Measurements from ENCODE around the gene COMMD1.
"Not testable (repeated sequence)": the region's sequence is repeated elsewhere in the genome, so short reads cannot be mapped to it uniquely, and the experiment has no call there.

COMMD1 gene

GRCh38 chr2:61924895-61925663, 19.6 kb downstream of the COMMD1 start:
- no peak for DNase-seq

DNA sequence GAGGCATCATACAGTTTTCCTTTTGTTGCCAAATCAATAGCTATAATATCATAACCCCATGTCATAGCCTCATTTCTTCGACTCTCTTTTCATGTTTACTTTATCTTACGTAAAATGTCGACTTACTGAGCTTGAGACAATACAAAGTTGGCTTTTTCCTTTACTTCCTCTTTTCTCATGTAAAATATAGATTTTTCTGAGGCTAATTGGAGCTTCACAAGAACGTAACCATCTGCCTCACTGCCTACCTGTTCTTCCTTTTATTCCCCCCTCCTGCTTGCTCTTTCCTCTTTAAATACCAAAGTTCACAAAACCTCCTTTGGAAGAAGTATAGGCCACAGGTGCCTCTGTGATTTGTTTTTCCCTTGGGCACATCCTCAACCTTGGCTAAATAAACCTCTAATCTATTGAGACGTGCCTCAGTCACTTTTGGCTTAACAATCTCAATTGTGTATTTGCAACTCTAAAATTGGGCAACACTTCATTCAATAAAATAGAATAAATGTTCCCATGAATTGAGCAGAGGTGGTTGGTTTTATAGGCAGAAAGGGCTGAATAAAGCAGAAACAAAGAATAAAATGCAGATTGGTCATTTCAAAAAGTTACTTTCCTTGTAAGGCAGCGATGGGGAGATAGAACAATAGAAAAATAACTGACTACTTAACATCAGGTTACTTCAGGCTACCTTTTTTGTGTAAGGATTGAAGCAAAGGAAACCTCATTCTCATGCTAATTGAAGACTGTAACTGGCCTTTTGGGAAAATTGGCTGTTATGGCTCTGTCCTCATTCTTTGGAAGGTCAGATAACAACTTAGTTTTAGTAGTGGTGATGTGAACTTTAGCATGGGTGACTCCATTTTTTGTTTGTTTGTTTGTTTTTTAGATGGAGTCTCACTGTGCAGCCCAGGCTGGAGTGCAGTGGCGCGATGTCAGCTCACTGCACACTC, 21.3 kb downstream of the COMMD1 start:
- DNase-seq, result no peak

DNA sequence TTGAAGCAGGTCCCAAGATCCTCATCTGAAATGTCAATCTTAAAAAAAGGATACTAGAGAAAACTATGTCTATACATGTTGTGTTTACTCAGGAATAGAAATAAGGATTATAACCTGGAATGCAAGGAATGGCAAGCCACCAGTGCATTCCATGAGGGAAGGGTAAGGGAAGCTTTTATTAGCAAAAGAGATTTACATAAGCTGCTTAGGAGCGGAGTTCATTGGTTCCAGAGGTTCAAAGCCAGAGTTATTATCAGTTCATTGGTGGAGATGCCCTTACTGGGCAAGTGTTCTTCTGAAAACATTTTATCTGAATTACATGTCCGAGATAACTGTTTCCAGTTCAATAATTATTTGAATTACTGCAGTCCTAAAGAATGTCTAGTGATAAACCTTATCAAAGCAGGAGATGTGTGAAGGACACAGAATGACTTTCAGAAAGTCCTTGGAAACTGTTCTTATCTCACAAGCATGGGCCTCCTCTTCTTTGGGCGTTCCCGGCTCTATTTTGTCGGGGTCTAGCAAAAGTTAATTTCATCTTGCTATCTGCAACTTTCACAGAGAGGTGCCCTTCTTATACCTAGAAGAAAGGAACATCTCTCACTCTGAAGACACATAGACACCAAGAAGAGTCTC, 23.5 kb downstream of the COMMD1 start:
- no peak for DNase-seq

DNA sequence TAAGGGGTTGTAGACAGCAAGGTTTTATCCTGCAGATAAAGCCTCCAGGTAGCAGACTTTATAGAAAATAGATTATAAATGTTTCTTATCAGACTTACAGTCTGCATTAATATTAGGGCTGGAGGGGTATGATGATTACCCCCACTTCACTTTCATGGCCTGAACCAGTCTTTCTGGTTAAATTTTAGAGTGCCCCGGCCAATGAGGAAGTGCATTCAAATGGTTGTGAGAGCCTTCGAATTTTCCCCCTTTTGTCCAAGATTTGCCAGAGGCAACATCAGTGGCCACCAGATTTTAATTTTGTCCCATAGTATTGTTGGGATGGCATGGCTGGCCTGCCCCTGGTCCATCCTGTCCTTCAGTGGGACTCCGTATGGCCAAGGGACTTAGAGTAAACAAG, 31.6 kb downstream of the COMMD1 start:
- no peak for DNase-seq

DNA sequence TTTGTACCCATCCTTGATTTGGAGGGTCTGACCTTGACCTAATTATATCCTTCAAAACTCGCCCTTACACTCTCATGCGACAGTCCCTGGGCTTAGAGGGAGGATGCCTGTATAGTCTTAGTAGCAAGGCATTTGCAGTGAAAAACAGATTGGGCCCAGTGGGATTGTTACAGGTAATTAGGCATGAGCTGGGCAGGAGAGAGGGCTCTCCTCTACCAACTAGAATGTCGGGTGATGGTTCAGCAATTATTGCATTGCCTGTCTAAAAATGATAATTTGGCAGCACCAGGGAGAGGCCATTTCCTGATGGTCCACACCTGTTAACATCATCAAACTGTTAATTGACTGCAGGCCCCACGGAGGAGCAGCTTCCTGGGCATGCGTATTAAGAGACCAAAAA, 32.4 kb downstream of the COMMD1 start:
- DNase-seq, result no peak

GRCh38 chr2:61938511-61938910, 33.0 kb downstream of the COMMD1 start:
- DNase-seq, result no peak

DNA sequence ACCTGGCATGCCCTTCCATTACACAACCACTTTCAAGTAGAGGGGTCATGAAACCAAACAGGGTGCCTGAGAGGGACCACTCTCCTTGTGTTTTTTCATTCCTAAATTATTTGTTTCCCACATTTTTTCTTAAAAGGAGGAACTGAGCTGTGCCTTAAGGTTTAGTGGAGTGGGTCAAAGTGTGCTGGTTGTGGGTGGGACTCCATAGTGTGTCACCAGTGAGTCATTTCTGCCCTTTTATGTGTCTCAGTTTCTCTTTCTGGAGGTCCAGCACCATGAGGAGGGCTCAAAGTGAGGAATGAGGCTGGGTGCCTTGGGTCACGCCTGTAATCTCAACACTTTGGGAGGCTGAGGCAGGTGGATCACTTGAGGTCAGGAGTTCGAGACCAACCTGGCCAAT, 37.8 kb downstream of the COMMD1 start:
- no peak for DNase-seq

DNA sequence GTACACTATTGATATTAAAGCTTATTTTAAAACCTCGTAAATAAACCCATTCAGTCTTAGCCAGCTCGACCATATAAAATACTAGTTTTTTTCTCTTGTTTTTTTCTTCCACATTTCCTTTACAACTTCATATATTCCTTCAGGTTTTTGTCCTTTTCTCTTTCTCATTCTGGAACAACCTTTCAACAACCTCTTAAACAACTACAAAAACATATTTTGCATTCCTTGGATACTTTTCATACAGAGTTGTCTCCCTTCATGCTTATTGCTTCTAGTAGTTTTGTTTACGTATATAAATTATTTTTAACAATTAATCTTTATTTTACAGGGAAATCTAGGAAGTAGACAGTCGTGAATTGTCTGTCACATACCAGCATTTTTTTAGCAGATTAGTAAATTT, 41.2 kb downstream of the COMMD1 start:
- no peak for DNase-seq

DNA sequence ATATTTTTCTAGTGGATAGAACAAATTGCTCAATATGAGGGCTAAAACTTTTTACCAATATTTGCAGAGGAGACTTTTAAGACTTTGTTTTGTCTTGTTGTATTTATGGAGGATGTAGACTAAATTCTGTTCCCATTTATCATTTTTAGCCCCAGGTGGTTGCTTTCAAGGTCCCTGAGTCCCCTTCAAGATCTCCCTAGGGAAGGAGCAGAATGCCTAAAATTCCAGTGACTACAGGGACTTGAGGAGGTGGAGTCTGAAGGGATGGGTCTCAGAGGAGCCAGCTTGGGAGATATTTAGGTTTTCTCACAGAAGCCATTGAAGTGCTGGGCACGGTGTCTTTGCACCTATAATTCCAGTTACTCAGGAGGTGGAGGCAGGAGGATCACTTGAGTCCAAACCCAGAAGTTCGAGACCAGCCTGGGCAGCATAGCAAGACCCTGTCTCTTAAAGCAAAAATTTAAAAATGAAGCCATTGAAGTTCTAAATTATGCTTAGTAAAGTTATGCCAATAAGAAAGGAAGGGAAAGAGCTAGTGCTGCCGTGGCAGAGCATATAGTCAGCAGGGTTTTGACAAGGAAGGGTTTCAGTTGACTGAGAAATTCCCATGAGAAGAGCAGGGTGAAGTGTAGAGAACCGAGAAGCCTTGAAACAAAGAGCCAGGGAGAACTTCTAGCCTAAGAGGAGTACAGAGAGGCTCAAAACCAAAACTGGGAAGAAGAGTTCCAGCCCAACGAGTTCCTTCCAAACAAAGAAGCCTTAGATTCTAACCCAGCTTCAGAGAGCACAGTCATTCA, 43.4 kb downstream of the COMMD1 start:
- DNase-seq, result no peak

DNA sequence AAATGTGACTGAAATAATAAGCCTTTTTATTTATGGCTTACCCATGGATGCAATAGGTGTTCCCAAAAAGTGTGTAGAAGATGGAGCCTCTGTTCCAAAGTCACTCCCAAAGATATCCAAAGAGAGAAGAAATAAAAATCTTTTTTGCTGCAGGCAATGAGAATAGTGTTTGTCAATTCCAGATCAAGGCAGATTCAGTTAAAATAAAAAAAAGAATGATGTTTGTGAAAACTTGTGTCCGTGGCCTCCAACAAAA, 43.9 kb downstream of the COMMD1 start:
- DNase-seq, result no peak

DNA sequence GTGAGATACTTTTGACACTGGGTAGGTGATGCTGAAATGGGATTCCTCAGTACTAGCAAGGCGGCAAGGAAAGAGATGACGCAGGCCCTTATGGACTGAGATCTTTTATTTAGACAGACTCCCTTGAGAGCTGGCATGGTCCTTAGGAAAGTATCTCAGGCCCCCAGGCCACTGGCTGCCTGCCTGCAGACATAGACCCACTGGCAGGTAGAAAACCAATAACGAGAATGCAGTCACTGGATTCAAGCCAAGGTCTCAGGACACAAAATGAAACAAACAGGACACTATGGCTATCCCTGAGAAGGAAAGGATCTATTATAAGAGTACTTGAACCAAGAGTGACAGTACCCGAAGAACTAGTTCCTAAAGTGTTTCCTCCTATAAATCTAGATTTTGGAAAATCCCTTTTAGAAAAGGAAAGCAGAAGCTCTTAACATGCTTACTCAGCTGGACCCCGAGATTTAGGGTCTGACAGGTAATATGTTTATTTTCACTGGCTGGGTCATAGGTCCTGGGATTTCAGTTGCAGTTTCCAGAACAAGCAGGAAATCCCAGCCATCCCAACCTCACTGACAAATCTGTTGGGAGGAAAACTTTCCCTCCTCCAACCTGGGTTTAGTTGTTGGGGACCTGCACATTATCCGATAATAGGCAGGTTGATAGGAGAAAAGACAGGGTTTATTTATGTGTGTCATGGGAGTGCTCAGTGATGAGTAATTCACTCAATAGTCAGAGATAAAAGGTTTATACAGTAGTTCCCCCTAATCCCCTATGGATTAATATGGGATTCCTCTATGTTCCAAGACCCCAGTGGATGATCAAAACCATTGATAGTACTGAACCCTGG, 44.5 kb downstream of the COMMD1 start:
- no peak for DNase-seq

DNA sequence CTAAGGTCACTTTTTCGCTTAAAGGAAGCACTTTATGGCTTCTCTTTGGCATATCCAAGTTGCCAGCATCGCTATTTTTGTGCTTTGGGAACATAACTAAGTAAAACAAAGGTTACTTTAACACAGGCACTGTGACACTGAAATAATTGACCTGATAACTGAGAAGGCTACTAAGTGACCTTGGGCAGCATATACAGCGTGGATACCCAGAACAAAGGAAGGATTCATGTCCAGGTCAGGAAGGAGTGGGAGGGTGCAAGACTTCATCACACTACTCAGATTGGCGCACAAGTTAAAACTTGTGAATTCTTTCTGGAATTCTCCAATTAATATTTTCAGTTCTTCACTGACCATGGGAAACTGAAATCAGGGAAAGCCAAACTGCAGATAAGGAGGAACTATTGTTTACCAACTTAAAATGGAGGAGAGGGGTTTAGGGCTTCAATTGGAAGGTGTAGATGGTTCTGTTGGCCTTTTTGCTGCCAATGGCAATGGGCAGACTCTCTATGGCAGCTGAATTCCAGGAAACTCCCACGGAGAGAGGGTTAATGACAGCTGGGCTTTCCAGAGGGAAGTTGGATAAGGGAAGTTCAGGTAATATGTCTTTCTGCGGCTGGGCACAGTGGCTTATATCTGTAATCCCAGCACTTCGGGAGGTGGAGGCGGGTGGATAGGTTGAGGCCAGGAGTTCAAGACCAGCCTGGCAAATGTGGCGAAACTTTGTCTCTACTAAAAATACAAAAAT, 45.3 kb downstream of the COMMD1 start:
- no peak for DNase-seq

DNA sequence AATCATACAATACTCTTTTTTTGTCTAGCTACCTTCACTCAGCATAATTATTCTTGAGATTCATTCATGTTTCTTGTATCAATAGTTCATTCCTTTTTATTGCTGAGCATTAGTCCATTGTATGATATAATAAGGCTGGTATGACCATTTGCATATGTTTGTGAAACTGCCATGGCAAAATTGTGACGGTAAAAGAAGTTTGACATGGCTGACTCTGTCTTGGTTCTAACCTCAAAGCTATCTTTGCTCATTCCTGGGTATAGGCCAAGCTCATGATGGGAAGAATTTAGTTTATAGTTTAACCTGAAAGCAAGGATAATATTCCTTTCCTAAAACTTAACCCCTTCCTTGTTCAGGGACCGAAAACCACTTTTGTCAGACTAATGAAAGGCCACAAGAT, 46.4 kb downstream of the COMMD1 start:
- no peak for DNase-seq

DNA sequence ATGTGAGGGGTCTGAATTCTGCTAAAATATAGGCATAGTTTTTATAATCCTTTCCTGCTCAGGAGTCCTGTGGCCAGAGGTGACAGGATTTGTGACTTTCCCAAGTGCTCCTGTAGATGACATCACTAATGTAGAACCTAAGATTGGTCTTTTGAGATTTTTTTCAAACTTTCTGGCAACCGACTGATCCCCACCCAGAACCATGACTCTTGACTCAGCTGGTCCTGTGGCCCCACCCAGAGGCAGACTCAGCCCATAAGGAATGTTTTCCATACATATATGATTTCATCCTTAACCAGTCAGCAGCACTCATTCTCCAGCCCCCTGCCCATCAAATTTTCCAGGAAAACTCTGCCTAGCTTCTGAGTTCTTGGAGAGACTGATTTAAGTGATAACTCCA, 46.8 kb downstream of the COMMD1 start:
- no peak for DNase-seq

GRCh38 chr2:61954856-61955255, 49.4 kb downstream of the COMMD1 start:
- DNase-seq, result not testable (repeated sequence)

DNA sequence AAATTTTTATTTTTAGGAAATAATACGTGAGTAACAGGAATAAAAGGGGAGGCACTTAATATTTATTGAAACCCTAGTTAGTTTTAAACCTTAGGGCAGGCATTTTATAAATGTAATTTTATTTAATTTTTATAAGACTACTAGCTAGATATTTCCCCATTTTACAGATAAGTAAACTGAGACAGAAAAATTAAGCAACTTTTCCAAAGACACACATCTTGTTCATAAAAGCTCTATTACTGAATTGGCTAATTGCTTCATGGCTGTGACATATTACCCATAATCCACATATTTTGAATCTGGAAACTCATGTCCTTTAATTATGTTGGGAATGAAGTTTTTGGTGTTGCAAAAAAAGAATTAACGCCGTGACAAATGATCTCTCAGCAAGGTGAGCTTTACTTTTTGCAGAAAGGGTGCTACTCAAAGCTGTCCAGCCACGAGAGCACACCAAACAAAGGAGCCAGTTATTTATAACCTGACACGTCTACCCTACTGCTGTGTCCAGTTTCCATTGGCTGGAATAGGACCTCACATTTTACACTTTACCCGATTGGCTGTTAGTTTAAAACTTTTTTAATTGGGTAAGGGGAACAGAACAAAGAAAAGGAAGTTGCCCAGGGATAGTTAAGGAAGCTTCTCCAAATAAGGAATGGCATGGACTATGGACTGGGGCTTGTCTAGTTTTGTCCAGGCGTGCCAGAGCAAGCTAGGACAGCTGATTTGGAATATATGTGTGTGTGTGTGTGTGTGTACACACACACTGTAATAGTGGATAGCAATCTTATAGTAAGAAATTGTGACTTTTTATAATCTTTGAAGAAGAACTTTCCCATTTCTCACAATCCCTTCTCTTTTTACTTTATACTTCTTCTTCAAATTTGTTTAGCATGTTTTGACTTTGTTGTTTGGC, 54.2 kb downstream of the COMMD1 start:
- DNase-seq, result no peak

- DNase-seq, result no peak
Observed at GRCh38 chr2:61961231-61961901, 55.9 kb downstream of the COMMD1 start.

GRCh38 chr2:61962095-61962984, 56.9 kb downstream of the COMMD1 start:
- no peak for DNase-seq
